ENCODE measurements around the gene SMIM9.

The SMIM9 gene

GRCh38 chrX:154850957-154851611 lies 16.6 kb upstream of the SMIM9 start:
- DNase-seq (ENCODE audit: low read depth in 1 of 2, low spot score in 1 of 2), result no peak
- Histone ChIP-seq H3K27me3 (ENCODE audit: insufficient read depth, poor library complexity, severe bottlenecking) (no peaks in the 10 kb centered on the region), H3K4me3 (replicated peaks; ENCODE audit: insufficient read depth, low read length) (no peak overlapping the region), H3K27ac (replicated peaks) (no peak overlapping the region)
- TF ChIP-seq SPI1 (IDR thresholded peaks at IDR 0.05; ENCODE audit: borderline replicate concordance, low read depth) (no peak), CTCF (IDR thresholded peaks at IDR 0.05; ENCODE audit: insufficient read depth, low read length) (no peak), REST (IDR thresholded peaks at IDR 0.05; ENCODE audit: insufficient replicate concordance, low read depth) (no peak), GABPA (IDR thresholded peaks at IDR 0.05; ENCODE audit: low read depth) (no peak), POLR2AphosphoS5 (IDR thresholded peaks at IDR 0.05; ENCODE audit: low read depth) (no peak)

GRCh38 chrX:154840856-154841255 lies 6.4 kb upstream of the SMIM9 start:
- Histone ChIP-seq H3K4me3 (replicated peaks; ENCODE audit: insufficient read depth, low read length) (no peak overlapping the region), H3K27me3 (ENCODE audit: insufficient read depth, poor library complexity, severe bottlenecking) (no peaks in the 10 kb centered on the region), H3K27ac (replicated peaks) (no peak overlapping the region)
- peak; percentile 12 to 20 for DNase-seq (ENCODE audit: low read depth in 1 of 2, low spot score in 1 of 2)
- TF ChIP-seq CTCF (IDR thresholded peaks at IDR 0.05; ENCODE audit: insufficient read depth, low read length) (no peak), GABPA (IDR thresholded peaks at IDR 0.05; ENCODE audit: low read depth) (no peak)

- TF ChIP-seq CTCF (IDR thresholded peaks at IDR 0.05; ENCODE audit: insufficient read depth, low read length) (no peak), REST (IDR thresholded peaks at IDR 0.05; ENCODE audit: insufficient replicate concordance, low read depth) (no peak), GABPA (IDR thresholded peaks at IDR 0.05; ENCODE audit: low read depth) (no peak), SPI1 (IDR thresholded peaks at IDR 0.05; ENCODE audit: borderline replicate concordance, low read depth) (no peak)
- no peak overlapping the region for H3K27ac ChIP-seq (replicated peaks)
- no peak overlapping the region for H3K4me3 ChIP-seq (replicated peaks; ENCODE audit: insufficient read depth, low read length)
- no peak for DNase-seq (ENCODE audit: low read depth in 1 of 2, low spot score in 1 of 2)
- H3K27me3 ChIP-seq (ENCODE audit: insufficient read depth, poor library complexity, severe bottlenecking), result no peaks in the 10 kb centered on the region
These were observed 1.7 kb upstream of the SMIM9 start for GRCh38 chrX:154836163-154836562.

- H3K27me3 ChIP-seq (ENCODE audit: insufficient read depth, poor library complexity, severe bottlenecking), result no peaks in the 10 kb centered on the region
- H3K4me3 ChIP-seq (replicated peaks; ENCODE audit: insufficient read depth, low read length), result no peak overlapping the region
- no peak overlapping the region for H3K27ac ChIP-seq (replicated peaks)
- DNase-seq (ENCODE audit: low read depth in 1 of 2, low spot score in 1 of 2), result no peak
- no peak for TF ChIP-seq CTCF (IDR thresholded peaks at IDR 0.05; ENCODE audit: insufficient read depth, low read length)
- no peak for TF ChIP-seq POLR2AphosphoS5 (IDR thresholded peaks at IDR 0.05; ENCODE audit: low read depth)
- no peak for TF ChIP-seq GABPA (IDR thresholded peaks at IDR 0.05; ENCODE audit: low read depth)
- TF ChIP-seq SPI1 (IDR thresholded peaks at IDR 0.05; ENCODE audit: borderline replicate concordance, low read depth), result no peak
- no peak for TF ChIP-seq REST (IDR thresholded peaks at IDR 0.05; ENCODE audit: insufficient replicate concordance, low read depth)
These were observed 652 bp downstream of the SMIM9 start for GRCh38 chrX:154833746-154834274.

All from HL-60 (cell line).